Natural killer cell (primary cell): Measurements from ENCODE around the gene TM9SF2. TPM values are rescaled to one million over a fixed set of nuclear protein-coding genes. Genes with fewer than 3 reads are reported as not detected.

ENCODE experiments used
- ATAC-seq, 3 donors: fragments of 150-1000 bp in 2 of 3; fragments of 200-7000 bp in 1 of 3; cut with Tn5 transposase; 1 replicate in 1 of 3; 2 replicates in 2 of 3; pipeline ENCODE4 v1.10.0; 2021; ENCODE audit warnings: mild to moderate bottlenecking in 2 of 3, moderate library complexity in 2 of 3
- DNase-seq, 2 donors: peaks; one replicate each; pipeline versions ENCODE4 v3.0.0 to v3.0.0-alpha.2; 2013 to 2021; ENCODE audit warnings: mixed read lengths in 1 of 2
- H3K27ac ChIP-seq: one replicate; pipeline ENCODE4 v1.5.1; 2013; ENCODE audit warnings: mild to moderate bottlenecking, low read length
- H3K27me3 ChIP-seq: one replicate; pipeline ENCODE4 v1.6.1; 2013; ENCODE audit warnings: low read length; ENCODE audit not compliant: control insufficient read depth, insufficient read depth
- H3K36me3 ChIP-seq: one replicate; pipeline ENCODE4 v1.6.1; 2013; ENCODE audit warnings: low read length; ENCODE audit not compliant: control insufficient read depth, insufficient read depth
- H3K4me1 ChIP-seq: one replicate; pipeline ENCODE4 v1.6.1; 2013; ENCODE audit warnings: low read length; ENCODE audit not compliant: control insufficient read depth, insufficient read depth
- H3K4me3 ChIP-seq: one replicate; pipeline ENCODE4 v1.5.1; 2013; ENCODE audit warnings: low read length
- H3K9me3 ChIP-seq: one replicate; pipeline ENCODE4 v1.6.1; 2013; ENCODE audit warnings: low read length; ENCODE audit not compliant: control insufficient read depth, insufficient read depth
- H3K27ac Mint-ChIP-seq, 2 donors: one replicate each; pipeline ENCODE4 v1.8.0; 2022; ENCODE audit warnings: mild to moderate bottlenecking in 2 of 2, mixed read lengths in 2 of 2, moderate library complexity in 1 of 2
- H3K27me3 Mint-ChIP-seq, 2 donors: one replicate each; pipeline ENCODE4 v1.8.0; 2022; ENCODE audit warnings: low read depth in 2 of 2, mixed read lengths in 2 of 2
- H3K36me3 Mint-ChIP-seq: one replicate; pipeline ENCODE4 v1.8.0; 2022; ENCODE audit warnings: mixed read lengths
- H3K4me1 Mint-ChIP-seq, 2 donors: one replicate each; pipeline ENCODE4 v1.8.0; 2022; ENCODE audit warnings: mixed read lengths in 2 of 2
- H3K4me3 Mint-ChIP-seq: one replicate; pipeline ENCODE4 v1.8.0; 2022; ENCODE audit warnings: mild to moderate bottlenecking, moderate library complexity, mixed read lengths
- H3K9me3 Mint-ChIP-seq, 2 donors: one replicate each; pipeline ENCODE4 v1.8.0; 2022; ENCODE audit warnings: mixed read lengths in 2 of 2
- WGBS: methylation state at CpG from one replicate; pipeline ENCODE4 v1.1.7; 2013; ENCODE audit warnings: missing lambda C conversion rate; ENCODE audit not compliant: insufficient coverage; 5-methylcytosine and 5-hydroxymethylcytosine counted together
- intact Hi-C: fragments of 100-400 bp; cut with micrococcal nuclease; formaldehyde crosslinking; loops from one replicate; pipeline ENCODE4 v1.14.2; 2022
- total RNA-seq, 4 donors: library from RNA; stranded (reverse); fragments of 120-200 nt in 1 of 4; gene quantifications; one replicate each; pipeline versions ENCODE4 v1.2.3 to v1.2.4, GENCODE V29; 2013 to 2022
- TF ChIP-seq, protein P1 (sequence below): fragments of 200-600 bp; IDR thresholded peaks from one replicate; pipeline ENCODE4 v1.8.0; 2022; ENCODE audit warnings: antibody characterized with exemption

The TM9SF2 gene
- total RNA-seq, 3 donors from 2014 or later (not counting 1 experiment from before 2014, with no cell fraction given) = 41.8 to 62.1 (median 51.4) TPM

DNA sequence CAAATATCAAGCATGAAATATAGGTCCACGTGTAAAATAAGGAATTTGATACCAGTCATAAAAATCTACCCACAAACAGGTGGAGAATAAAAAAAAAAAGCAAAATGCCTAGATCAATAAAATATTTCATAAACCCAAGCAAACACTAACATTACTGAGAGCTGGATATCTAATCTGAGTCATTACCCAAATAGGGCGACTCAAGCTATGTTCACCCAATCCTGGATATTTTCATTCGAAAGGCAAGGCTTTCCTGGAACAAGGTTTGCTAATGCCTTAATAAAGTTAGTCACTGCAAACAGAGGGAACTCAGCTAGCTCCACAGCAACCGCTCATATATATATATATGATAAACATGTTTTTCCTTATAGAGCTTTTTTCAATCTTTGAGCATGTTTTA is 33.5 kb upstream of the TM9SF2 start:
- Mint-ChIP-seq H3K4me3 (no peak overlapping the region), H3K27me3 (peaks cover 0 to 13% of the 10 kb centered on the region in 2 donors), H3K4me1 (peaks cover 16 to 18% of the 10 kb centered on the region in 2 donors), H3K9me3 (no peaks in the 10 kb centered on the region), H3K36me3 (no peaks in the 10 kb centered on the region), H3K27ac (no peak overlapping the region)
- ATAC-seq = no peak
- H3K36me3 ChIP-seq = no peaks in the 10 kb centered on the region
- TF ChIP-seq, protein P1, sequence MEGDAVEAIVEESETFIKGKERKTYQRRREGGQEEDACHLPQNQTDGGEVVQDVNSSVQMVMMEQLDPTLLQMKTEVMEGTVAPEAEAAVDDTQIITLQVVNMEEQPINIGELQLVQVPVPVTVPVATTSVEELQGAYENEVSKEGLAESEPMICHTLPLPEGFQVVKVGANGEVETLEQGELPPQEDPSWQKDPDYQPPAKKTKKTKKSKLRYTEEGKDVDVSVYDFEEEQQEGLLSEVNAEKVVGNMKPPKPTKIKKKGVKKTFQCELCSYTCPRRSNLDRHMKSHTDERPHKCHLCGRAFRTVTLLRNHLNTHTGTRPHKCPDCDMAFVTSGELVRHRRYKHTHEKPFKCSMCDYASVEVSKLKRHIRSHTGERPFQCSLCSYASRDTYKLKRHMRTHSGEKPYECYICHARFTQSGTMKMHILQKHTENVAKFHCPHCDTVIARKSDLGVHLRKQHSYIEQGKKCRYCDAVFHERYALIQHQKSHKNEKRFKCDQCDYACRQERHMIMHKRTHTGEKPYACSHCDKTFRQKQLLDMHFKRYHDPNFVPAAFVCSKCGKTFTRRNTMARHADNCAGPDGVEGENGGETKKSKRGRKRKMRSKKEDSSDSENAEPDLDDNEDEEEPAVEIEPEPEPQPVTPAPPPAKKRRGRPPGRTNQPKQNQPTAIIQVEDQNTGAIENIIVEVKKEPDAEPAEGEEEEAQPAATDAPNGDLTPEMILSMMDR = no peak
- H3K27me3 ChIP-seq = no peaks in the 10 kb centered on the region
- no peak overlapping the region for H3K4me3 ChIP-seq
- no peaks in the 10 kb centered on the region for H3K9me3 ChIP-seq
- no peak for DNase-seq
- intact Hi-C loops = no loop called here
- peaks cover 15% of the 10 kb centered on the region for H3K4me1 ChIP-seq
- H3K27ac ChIP-seq = no peak overlapping the region
- WGBS = 94% methylated on average over 2 of the region's 4 CpGs

DNA sequence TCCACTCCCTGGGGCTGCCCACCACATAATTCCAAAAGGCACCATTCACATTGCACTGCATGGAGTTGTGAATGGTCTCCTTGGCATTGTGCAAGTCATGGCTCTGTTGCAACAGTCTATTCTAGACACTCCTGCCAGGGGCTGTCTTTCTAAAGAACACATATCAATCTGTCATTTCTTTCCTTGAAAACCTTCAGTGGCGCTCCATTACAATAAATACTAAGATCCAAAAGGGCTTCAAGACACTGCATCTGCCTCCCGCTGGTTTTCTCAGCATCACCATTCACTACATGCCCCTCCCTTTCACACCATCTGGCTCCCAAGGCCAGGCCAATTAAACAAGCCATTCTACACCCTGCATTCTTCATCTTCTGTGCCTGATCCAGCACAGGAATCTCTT is 32.2 kb upstream of the TM9SF2 start:
- no peak overlapping the region for H3K27ac ChIP-seq
- TF ChIP-seq, protein P1 = no peak
- Mint-ChIP-seq H3K4me3 (no peak overlapping the region), H3K36me3 (no peaks in the 10 kb centered on the region), H3K27me3 (peaks cover 0 to 12% of the 10 kb centered on the region in 2 donors), H3K9me3 (no peaks in the 10 kb centered on the region), H3K4me1 (peaks cover 15 to 16% of the 10 kb centered on the region in 2 donors), H3K27ac (no peak overlapping the region)
- ATAC-seq = no peak
- H3K27me3 ChIP-seq = no peaks in the 10 kb centered on the region
- intact Hi-C loops = no loop called here
- WGBS = 92% methylated on average over 2 of the region's 2 CpGs
- DNase-seq = no peak
- no peaks in the 10 kb centered on the region for H3K36me3 ChIP-seq
- H3K4me3 ChIP-seq = no peak overlapping the region
- H3K9me3 ChIP-seq = no peaks in the 10 kb centered on the region
- H3K4me1 ChIP-seq = peaks cover 15% of the 10 kb centered on the region

DNA sequence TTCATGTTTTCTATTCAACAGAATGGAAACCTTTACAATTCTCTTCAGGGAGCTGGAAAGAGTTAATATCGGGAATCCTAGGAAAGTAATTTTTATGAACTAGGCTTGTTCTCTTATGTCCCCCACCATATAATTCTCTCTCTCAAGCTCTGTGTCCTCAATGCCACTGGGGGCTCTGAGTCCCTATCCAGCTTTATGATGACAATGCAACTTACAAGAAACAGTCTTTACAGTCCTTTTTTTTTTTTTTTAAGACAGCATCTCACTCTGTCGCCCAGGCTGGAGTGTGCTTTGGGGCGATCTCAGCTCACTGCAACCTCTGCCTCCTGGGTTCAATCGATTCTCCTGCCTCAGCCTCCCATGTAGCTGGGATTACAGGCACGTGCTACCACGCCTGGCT is 31.2 kb upstream of the TM9SF2 start:
- peaks cover 0 to 12% of the 10 kb centered on the region in 2 donors for H3K27me3 Mint-ChIP-seq
- 84% methylated on average over 5 of the region's 6 CpGs for WGBS
- Histone ChIP-seq H3K36me3 (no peaks in the 10 kb centered on the region), H3K9me3 (no peaks in the 10 kb centered on the region), H3K27ac (no peak overlapping the region), H3K4me1 (peaks cover 5% of the 10 kb centered on the region), H3K27me3 (no peaks in the 10 kb centered on the region), H3K4me3 (no peak overlapping the region)
- DNase-seq = no peak
- H3K4me3 Mint-ChIP-seq = no peak overlapping the region
- no peaks in the 10 kb centered on the region for H3K36me3 Mint-ChIP-seq
- no peak for ATAC-seq
- no peak overlapping the region for H3K27ac Mint-ChIP-seq
- H3K9me3 Mint-ChIP-seq = no peaks in the 10 kb centered on the region
- peaks cover 5 to 7% of the 10 kb centered on the region in 2 donors for H3K4me1 Mint-ChIP-seq
- intact Hi-C loops = no loop called here
- TF ChIP-seq, protein P1 = no peak
